Neuronal stem cell (in vitro differentiated cells): ENCODE results near the gene C14orf93.
A peak's percentile ranks its signal among the peaks of the same experiment; 100 is the strongest.
"Not testable (repeated sequence)": the region's sequence is repeated elsewhere in the genome, so short reads cannot be mapped to it uniquely, and the experiment has no call there.

Experiments used
- DNase-seq: peaks from one replicate; pipeline ENCODE4 v3.0.0-alpha.2; 2013; ENCODE audit warnings: low spot score
- H2AFZ ChIP-seq: one replicate; pipeline ENCODE4 v1.6.1; 2013; ENCODE audit warnings: mild to moderate bottlenecking, low read length, inconsistent platforms
- H2AK5ac ChIP-seq: 2 replicates; pipeline ENCODE4 v1.6.1; 2013; ENCODE audit warnings: low read depth, mild to moderate bottlenecking, inconsistent platforms, low read length, moderate library complexity, mixed read lengths
- H2BK120ac ChIP-seq: 2 replicates; pipeline ENCODE4 v1.6.1; 2013; ENCODE audit warnings: low read depth, mild to moderate bottlenecking, inconsistent platforms, low read length, moderate library complexity, mixed read lengths
- H2BK12ac ChIP-seq: one replicate; pipeline ENCODE4 v1.6.1; 2013; ENCODE audit warnings: low read length, inconsistent platforms
- H2BK15ac ChIP-seq: 2 replicates; pipeline ENCODE4 v1.6.1; 2013; ENCODE audit warnings: mild to moderate bottlenecking, low read length, inconsistent platforms, mixed read lengths
- H2BK5ac ChIP-seq: one replicate; pipeline ENCODE4 v1.6.1; 2013; ENCODE audit warnings: inconsistent platforms, mild to moderate bottlenecking, low read length, moderate library complexity
- H3K14ac ChIP-seq: one replicate; pipeline ENCODE4 v1.6.1; 2013; ENCODE audit warnings: low read length, inconsistent platforms
- H3K18ac ChIP-seq: 2 replicates; pipeline ENCODE4 v1.6.1; 2013; ENCODE audit warnings: low read length, inconsistent platforms
- H3K23ac ChIP-seq: 2 replicates; pipeline ENCODE4 v1.6.1; 2013; ENCODE audit warnings: low read depth, mild to moderate bottlenecking, mixed read lengths, low read length, inconsistent platforms; ENCODE audit not compliant: poor library complexity
- H3K27ac ChIP-seq: replicated peaks from 3 replicates; pipeline ENCODE4 v1.5.1; 2013; ENCODE audit warnings: low read length, inconsistent platforms
- H3K27me3 ChIP-seq, 3 experiments: 2 replicates each; pipeline ENCODE4 v1.6.1; 2013; ENCODE audit warnings: low read length in 3 of 3, mild to moderate bottlenecking in 2 of 3, inconsistent platforms in 1 of 3, low read depth in 1 of 3, mixed read lengths in 1 of 3, moderate library complexity in 1 of 3; ENCODE audit not compliant: control insufficient read depth in 3 of 3, insufficient read depth in 3 of 3
- H3K36me3 ChIP-seq, 2 donors: replicated peaks in 1 of 2; 2 replicates each; pipeline ENCODE4 v1.6.1; 2013; ENCODE audit warnings: low read length in 2 of 2; ENCODE audit not compliant: control insufficient read depth in 2 of 2, insufficient read depth in 2 of 2
- H3K4ac ChIP-seq: 2 replicates; pipeline ENCODE4 v1.6.1; 2013; ENCODE audit warnings: inconsistent platforms, mild to moderate bottlenecking, low read length, moderate library complexity
- H3K4me1 ChIP-seq, 2 donors: 1 replicate in 1 of 2; 2 replicates in 1 of 2; pipeline ENCODE4 v1.6.1; 2013; ENCODE audit warnings: low read length in 2 of 2, low read depth in 1 of 2; ENCODE audit not compliant: control insufficient read depth in 2 of 2, insufficient read depth in 1 of 2
- H3K4me2 ChIP-seq: one replicate; pipeline ENCODE4 v1.6.1; 2013; ENCODE audit warnings: mild to moderate bottlenecking, low read length, inconsistent platforms; ENCODE audit not compliant: insufficient read depth, poor library complexity, severe bottlenecking
- H3K4me3 ChIP-seq, 2 donors: 2 replicates each; pipeline ENCODE4 v1.5.1; 2013; ENCODE audit warnings: low read length in 2 of 2, mild to moderate bottlenecking in 2 of 2, inconsistent platforms in 1 of 2, moderate library complexity in 1 of 2
- H3K79me1 ChIP-seq: one replicate; pipeline ENCODE4 v1.6.1; 2013; ENCODE audit warnings: low read depth, mild to moderate bottlenecking, inconsistent platforms, low read length, moderate library complexity
- H3K9ac ChIP-seq: one replicate; pipeline ENCODE4 v1.6.1; 2013; ENCODE audit warnings: mild to moderate bottlenecking, low read depth, low read length, inconsistent platforms; ENCODE audit not compliant: poor library complexity
- H3K9me3 ChIP-seq, 2 donors: replicated peaks in 1 of 2; 2 replicates each; pipeline versions ENCODE3 to v1.6.1; 2013; ENCODE audit warnings: low read length in 2 of 2, mild to moderate bottlenecking in 2 of 2, inconsistent platforms in 1 of 2, low read depth in 1 of 2, mixed read lengths in 1 of 2, moderate library complexity in 1 of 2; ENCODE audit not compliant: control insufficient read depth in 2 of 2, insufficient read depth in 1 of 2
- H4K8ac ChIP-seq: one replicate; pipeline ENCODE4 v1.6.1; 2013; ENCODE audit warnings: low read depth, mild to moderate bottlenecking, inconsistent platforms, low read length, moderate library complexity
- H4K91ac ChIP-seq: one replicate; pipeline ENCODE4 v1.6.1; 2013; ENCODE audit warnings: low read length, low read depth, mild to moderate bottlenecking, inconsistent platforms; ENCODE audit not compliant: poor library complexity
- WGBS, 2 donors: extraction: QIAGEN DNeasy Blood & Tissue Kit; methylation state at CpG; one replicate each; pipeline ENCODE4 v1.1.7; 2013; ENCODE audit warnings: missing lambda C conversion rate in 2 of 2, mixed read lengths in 1 of 2; ENCODE audit not compliant: insufficient read length in 2 of 2, insufficient replicate concordance in 1 of 2; ENCODE audit errors: extremely low coverage in 2 of 2; 5-methylcytosine and 5-hydroxymethylcytosine counted together

C14orf93 gene

GRCh38 chr14:23017091-23017490 is 7.1 kb upstream of the C14orf93 start:
- Histone ChIP-seq H3K27me3 (no peaks in the 10 kb centered on the region), H2AK5ac (no peak overlapping the region), H3K4me1 (peaks cover 0 to 4% of the 10 kb centered on the region in 2 donors), H3K9ac (no peak overlapping the region), H3K27ac (no peak overlapping the region), H2BK12ac (no peak overlapping the region), H3K14ac (no peak overlapping the region), H3K36me3 (no peaks in the 10 kb centered on the region), H3K23ac (no peak overlapping the region), H3K9me3 (no peaks in the 10 kb centered on the region), H3K4ac (no peak overlapping the region), H4K91ac (no peak overlapping the region), H3K4me3 (no peak overlapping the region), H3K18ac (no peak overlapping the region), H3K4me2 (no peak overlapping the region), H4K8ac (no peak overlapping the region), H3K79me1 (no peaks in the 10 kb centered on the region), H2AFZ (no peak overlapping the region), H2BK120ac (no peak overlapping the region), H2BK5ac (no peak overlapping the region), H2BK15ac (no peak overlapping the region)
- WGBS, 2 donors = no CpG with 5 or more reads among the region's 5 CpGs
- no peak for DNase-seq

- Histone ChIP-seq H3K9me3 (no peaks in the 10 kb centered on the region), H3K18ac (no peak overlapping the region), H2AFZ (peak overlapping the region; percentile 85), H3K4me3 (no peak overlapping the region), H3K27ac (no peak overlapping the region), H2BK12ac (no peak overlapping the region), H2BK5ac (no peak overlapping the region), H3K27me3 (no peaks in the 10 kb centered on the region), H4K8ac (no peak overlapping the region), H3K4ac (no peak overlapping the region), H3K23ac (no peak overlapping the region), H3K36me3 (no peaks in the 10 kb centered on the region), H3K79me1 (no peaks in the 10 kb centered on the region), H3K14ac (no peak overlapping the region), H2BK15ac (no peak overlapping the region), H3K9ac (no peak overlapping the region), H2BK120ac (no peak overlapping the region), H3K4me2 (no peak overlapping the region), H4K91ac (no peak overlapping the region), H3K4me1 (no peaks in the 10 kb centered on the region), H2AK5ac (no peak overlapping the region)
- WGBS, 2 donors = no CpG with 5 or more reads among the region's 4 CpGs
- DNase-seq = no peak
These were observed 5.7 kb upstream of the C14orf93 start for GRCh38 chr14:23015618-23016017.

- H3K4me2 ChIP-seq, DNase-seq, H2BK12ac ChIP-seq, H2AK5ac ChIP-seq, H3K27ac ChIP-seq, H3K14ac ChIP-seq, H4K8ac ChIP-seq, H3K4me3 ChIP-seq, H3K36me3 ChIP-seq, H2BK120ac ChIP-seq, H4K91ac ChIP-seq, H2AFZ ChIP-seq, H3K9ac ChIP-seq, H3K23ac ChIP-seq, H3K4ac ChIP-seq, H3K9me3 ChIP-seq, H2BK15ac ChIP-seq, H3K27me3 ChIP-seq, H2BK5ac ChIP-seq, H3K18ac ChIP-seq, H3K79me1 ChIP-seq, H3K4me1 ChIP-seq: not testable (repeated sequence)
- no CpG with 5 or more reads among the region's 5 CpGs for WGBS, 2 donors
These were observed 3.8 kb upstream of the C14orf93 start for GRCh38 chr14:23013749-23014054.

GRCh38 chr14:23013054-23013748 is 3.3 kb upstream of the C14orf93 start:
- Histone ChIP-seq H3K4me1 (peaks cover 2 to 3% of the 10 kb centered on the region in 2 donors), H4K8ac (no peak overlapping the region)

More at GRCh38 chr14:23013054-23013748, 3.3 kb upstream of the C14orf93 start:
- no peak overlapping the region for H3K27ac ChIP-seq
- H2BK120ac ChIP-seq = no peak overlapping the region
- H4K91ac ChIP-seq = no peak overlapping the region
- no peaks in the 10 kb centered on the region for H3K27me3 ChIP-seq
- no peak overlapping the region for H3K9ac ChIP-seq
- no peak overlapping the region for H2AFZ ChIP-seq
- H2BK5ac ChIP-seq = no peak overlapping the region
- H3K4ac ChIP-seq = no peak overlapping the region
- H3K4me2 ChIP-seq = no peak overlapping the region
- H3K14ac ChIP-seq = no peak overlapping the region
- peaks cover 0 to under 1% of the 10 kb centered on the region in 2 donors for H3K9me3 ChIP-seq
- H3K18ac ChIP-seq = no peak overlapping the region
- DNase-seq = no peak
- no peaks in the 10 kb centered on the region for H3K36me3 ChIP-seq
- H2AK5ac ChIP-seq = no peak overlapping the region
- no peak overlapping the region for H2BK12ac ChIP-seq
- no peak overlapping the region for H2BK15ac ChIP-seq
- no CpG with 5 or more reads among the region's 6 CpGs for WGBS, 2 donors
- H3K4me3 ChIP-seq = no peak overlapping the region
- no peaks in the 10 kb centered on the region for H3K79me1 ChIP-seq
- H3K23ac ChIP-seq = no peak overlapping the region
